Liver (tissue), 9 donors: ENCODE results near the gene SYDE2. TPM values are rescaled to one million over a fixed set of nuclear protein-coding genes. Genes with fewer than 3 reads are reported as not detected.
"Not testable (repeated sequence)": the region's sequence is repeated elsewhere in the genome, so short reads cannot be mapped to it uniquely, and the experiment has no call there.

Experiments
- DNase-seq: peaks from one replicate; pipeline ENCODE4 v3.0.0-alpha.2; 2017; ENCODE audit warnings: low spot score
- H3K27ac ChIP-seq, 2 donors: one replicate each; pipeline ENCODE4 v1.7.0; 2013; ENCODE audit warnings: inconsistent platforms in 2 of 2, low read length in 2 of 2, control low read depth in 1 of 2, low read depth in 1 of 2, mild to moderate bottlenecking in 1 of 2
- H3K27me3 ChIP-seq, 4 donors: one replicate each; pipeline versions ENCODE4 v1.6.1 to v1.7.0; 2013; ENCODE audit warnings: low read length in 3 of 4, inconsistent platforms in 1 of 4, mild to moderate bottlenecking in 1 of 4, moderate library complexity in 1 of 4; ENCODE audit not compliant: control insufficient read depth in 4 of 4, insufficient read depth in 4 of 4
- H3K36me3 ChIP-seq, 4 donors: one replicate each; pipeline versions ENCODE4 v1.6.1 to v1.7.0; 2013; ENCODE audit warnings: low read length in 3 of 4, mild to moderate bottlenecking in 3 of 4, low read depth in 1 of 4, moderate library complexity in 1 of 4; ENCODE audit not compliant: control insufficient read depth in 4 of 4, insufficient read depth in 3 of 4
- H3K4me1 ChIP-seq, 4 donors: one replicate each; pipeline versions ENCODE4 v1.6.1 to v1.7.0; 2013; ENCODE audit warnings: low read length in 3 of 4, mild to moderate bottlenecking in 3 of 4, moderate library complexity in 1 of 4; ENCODE audit not compliant: control insufficient read depth in 4 of 4, insufficient read depth in 4 of 4
- H3K4me3 ChIP-seq, 3 donors: one replicate each; pipeline versions ENCODE4 v1.6.1 to v1.7.0; 2013; ENCODE audit warnings: low read length in 3 of 3, control low read depth in 1 of 3, low read depth in 1 of 3, mild to moderate bottlenecking in 1 of 3
- H3K9ac ChIP-seq, 2 donors: one replicate each; pipeline ENCODE4 v1.7.0; 2013; ENCODE audit warnings: low read length in 2 of 2, mild to moderate bottlenecking in 2 of 2, moderate library complexity in 2 of 2, control low read depth in 1 of 2, low read depth in 1 of 2
- H3K9me3 ChIP-seq, 4 donors: one replicate each; pipeline versions ENCODE4 v1.6.1 to v1.7.0; 2013; ENCODE audit warnings: low read length in 3 of 4; ENCODE audit not compliant: control insufficient read depth in 4 of 4
- ATF3 ChIP-seq: IDR thresholded peaks from 2 replicates; pipeline ENCODE4 v1.6.1; 2016; ENCODE audit warnings: antibody characterized with exemption
- CTCF ChIP-seq: fragments of 150-350 bp; IDR thresholded peaks from 2 replicates; pipeline ENCODE4 v1.5.1; 2017; ENCODE audit warnings: improper control_type of control experiment, low read depth, low read length; ENCODE audit not compliant: missing input control
- EGR1 ChIP-seq, 2 donors: IDR thresholded peaks; 2 replicates each; pipeline ENCODE4 v1.6.1; 2016 to 2018; ENCODE audit warnings: antibody characterized with exemption in 2 of 2, low read depth in 2 of 2
- FOXA1 ChIP-seq: IDR thresholded peaks from 2 replicates; pipeline ENCODE4 v1.6.1; 2016; ENCODE audit warnings: antibody characterized with exemption
- FOXA2 ChIP-seq: IDR thresholded peaks from 2 replicates; pipeline ENCODE4 v1.6.1; 2016; ENCODE audit warnings: antibody characterized with exemption
- HNF4A ChIP-seq, 2 donors: conservative IDR thresholded peaks; 2 replicates each; pipeline ENCODE4 v1.6.1; 2016; ENCODE audit warnings: antibody characterized with exemption in 2 of 2, mild to moderate bottlenecking in 2 of 2
- HNF4G ChIP-seq: IDR thresholded peaks from 2 replicates; pipeline ENCODE4 v1.6.1; 2016; ENCODE audit warnings: antibody characterized with exemption
- JUND ChIP-seq, 2 donors: IDR thresholded peaks; 2 replicates each; pipeline ENCODE4 v1.6.1; 2016; ENCODE audit warnings: antibody characterized with exemption in 2 of 2
- MAX ChIP-seq: IDR thresholded peaks from 2 replicates; pipeline ENCODE4 v1.6.1; 2016; ENCODE audit warnings: antibody characterized with exemption
- NR2F2 ChIP-seq: IDR thresholded peaks from 2 replicates; pipeline ENCODE4 v1.6.1; 2016; ENCODE audit warnings: antibody characterized with exemption
- RAD21 ChIP-seq, 2 donors: IDR thresholded peaks; 2 replicates each; pipeline ENCODE4 v1.6.1; 2016; ENCODE audit warnings: antibody characterized with exemption in 2 of 2, mild to moderate bottlenecking in 2 of 2
- REST ChIP-seq: IDR thresholded peaks from 2 replicates; pipeline ENCODE4 v1.6.1; 2016; ENCODE audit warnings: antibody characterized with exemption, mild to moderate bottlenecking
- RXRA ChIP-seq, 2 donors: IDR thresholded peaks; 2 replicates each; pipeline ENCODE4 v1.6.1; 2017 to 2018; ENCODE audit warnings: antibody characterized with exemption in 2 of 2, mild to moderate bottlenecking in 1 of 2
- SP1 ChIP-seq: IDR thresholded peaks from 2 replicates; pipeline ENCODE4 v1.6.1; 2018; ENCODE audit warnings: antibody characterized with exemption, mild to moderate bottlenecking
- TAF1 ChIP-seq: conservative IDR thresholded peaks from 2 replicates; pipeline ENCODE4 v1.6.1; 2016; ENCODE audit warnings: antibody characterized with exemption, mild to moderate bottlenecking
- YY1 ChIP-seq: IDR thresholded peaks from 2 replicates; pipeline ENCODE4 v1.6.1; 2016; ENCODE audit warnings: antibody characterized with exemption, mild to moderate bottlenecking
- ZBTB33 ChIP-seq: IDR thresholded peaks from 2 replicates; pipeline ENCODE4 v1.6.1; 2016; ENCODE audit warnings: antibody characterized with exemption
- WGBS: extraction: QIAGEN DNeasy Blood & Tissue Kit; methylation state at CpG from one replicate; pipeline ENCODE4 v1.1.7; 2013; 5-methylcytosine and 5-hydroxymethylcytosine counted together
- polyA plus RNA-seq, 2 donors: library from polyadenylated mRNA; stranded (reverse) in 1 of 2; unstranded in 1 of 2; fragments of 200-250 nt in 1 of 2; fragments of >200 nt in 1 of 2; fragmentation: Nextera tagmentation in 1 of 2; extraction: Ambion mirVana in 1 of 2; gene quantifications; one replicate each; pipeline versions ENCODE4 v1.2.1 to v1.2.3, GENCODE V29; 2013 to 2015
- total RNA-seq, 2 donors: library from RNA; depleted of rRNA; stranded (reverse); fragments of >200 nt; gene quantifications; one replicate each; pipeline ENCODE4 v1.2.3, GENCODE V29; 2014
- donor health status: healthy.
- donor health status: healthy.
- donor health status: healthy.
- donor health status: healthy.
- donor health status: healthy.

Gene SYDE2
- total and polyA plus RNA-seq, 4 donors: 1.3 to 11.5 (median 3.7) TPM

- peaks cover 0 to 4% (median 2%) of the 10 kb centered on the region in 4 donors for H3K4me1 ChIP-seq
- H3K9me3 ChIP-seq: no peaks in the 10 kb centered on the region
- no peak overlapping the region for H3K27ac ChIP-seq
- H3K4me3 ChIP-seq: no peak overlapping the region
- 51% methylated on average over 5 of the region's 5 CpGs for WGBS
- no peak overlapping the region for H3K9ac ChIP-seq
- no peaks in the 10 kb centered on the region for H3K36me3 ChIP-seq
- DNase-seq: no peak
- TF ChIP-seq MAX: no peak
- no peak for TF ChIP-seq REST
- no peak for TF ChIP-seq HNF4G
- TF ChIP-seq SP1: no peak
- TF ChIP-seq FOXA2: no peak
- TF ChIP-seq YY1: no peak
- TF ChIP-seq HNF4A (conservative IDR thresholded peaks at IDR 0.05): no peak
- no peak for TF ChIP-seq NR2F2
- no peak for TF ChIP-seq ZBTB33
- TF ChIP-seq ATF3: no peak
- TF ChIP-seq JUND (IDR thresholded peaks at IDR 0.05): no peak
- TF ChIP-seq TAF1: no peak
- TF ChIP-seq FOXA1: no peak
- H3K27me3 ChIP-seq: no peaks in the 10 kb centered on the region
These were observed 58.1 kb downstream of the SYDE2 start for GRCh38 chr1:85142753-85143152.

- DNase-seq, H3K4me3 ChIP-seq, H3K36me3 ChIP-seq, H3K27me3 ChIP-seq, H3K27ac ChIP-seq, H3K9me3 ChIP-seq, H3K9ac ChIP-seq: not testable (repeated sequence)
- H3K4me1 ChIP-seq: peaks cover 0 to 26% (median 24%) of the 10 kb centered on the region in 4 donors
- WGBS: 85% methylated on average over 5 of the region's 5 CpGs
These were observed 62.4 kb downstream of the SYDE2 start for GRCh38 chr1:85138439-85138838.

- H3K36me3 ChIP-seq: no peaks in the 10 kb centered on the region
- peak overlapping the region in 1 of 2 donors; percentile 88 for H3K9ac ChIP-seq
- peak; percentile 77 for DNase-seq
- peak overlapping the region in 2 of 3 donors; percentile 7 to 23 for H3K4me3 ChIP-seq
- H3K4me1 ChIP-seq: peaks cover 0 to 26% (median 24%) of the 10 kb centered on the region in 4 donors
- 28% methylated on average over 9 of the region's 9 CpGs for WGBS
- H3K27me3 ChIP-seq: no peaks in the 10 kb centered on the region
- no peaks in the 10 kb centered on the region for H3K9me3 ChIP-seq
- H3K27ac ChIP-seq: peak overlapping the region; percentile 46 to 88
- TF ChIP-seq CTCF (no peak), RXRA (IDR thresholded peaks at IDR 0.05) (peak; percentile 89 to 94), SP1 (peak; percentile 98), ZBTB33 (peak; percentile 75), TAF1 (peak; percentile 87), MAX (peak; percentile 92), NR2F2 (no peak), ATF3 (peak; percentile 38), RAD21 (IDR thresholded peaks at IDR 0.05) (peak; percentile 46 to 52), EGR1 (IDR thresholded peaks at IDR 0.05; ENCODE audit: low read depth in 2 of 2) (peak in 1 of 2 donors; percentile 88), FOXA2 (peak; percentile 85)
These were observed 63.2 kb downstream of the SYDE2 start for GRCh38 chr1:85137660-85138059.
